DOHH2 (cell line): ENCODE results near the gene CDC26.

Experiments
- H3F3A ChIP-seq: fragments of 200-600 bp; sonication (generic), shearing (Covaris generic); 2 replicates; pipeline ENCODE4 v1.6.0; 2016; ENCODE audit warnings: antibody characterized with exemption, mild to moderate bottlenecking; ENCODE audit not compliant: control insufficient read depth, insufficient read depth
- H3K27ac ChIP-seq: fragments of 200-600 bp; sonication (generic); 2 replicates; pipeline ENCODE4 v1.5.1; 2014; ENCODE audit warnings: low read depth, mild to moderate bottlenecking, low read length, moderate library complexity
- H3K27me3 ChIP-seq: fragments of 200-600 bp; sonication (generic); 2 replicates; pipeline ENCODE4 v1.6.1; 2014; ENCODE audit warnings: mild to moderate bottlenecking, low read length, mixed read lengths; ENCODE audit not compliant: control insufficient read depth
- H3K36me3 ChIP-seq: fragments of 200-600 bp; sonication (generic); 2 replicates; pipeline ENCODE4 v1.6.1; 2014; ENCODE audit warnings: mild to moderate bottlenecking, low read length, moderate library complexity, mixed read lengths; ENCODE audit not compliant: control insufficient read depth
- H3K4me1 ChIP-seq: fragments of 200-600 bp; sonication (generic); 2 replicates; pipeline ENCODE4 v1.6.1; 2014; ENCODE audit warnings: mild to moderate bottlenecking, low read length, mixed read lengths; ENCODE audit not compliant: control insufficient read depth
- H3K4me2 ChIP-seq: fragments of 200-600 bp; sonication (generic); 2 replicates; pipeline ENCODE4 v1.6.0; 2014; ENCODE audit warnings: mild to moderate bottlenecking, low read length, moderate library complexity
- H3K4me3 ChIP-seq: fragments of 200-600 bp; sonication (generic); 2 replicates; pipeline ENCODE4 v1.5.1; 2014; ENCODE audit warnings: mild to moderate bottlenecking, low read length, mixed read lengths
- H3K79me2 ChIP-seq: fragments of 200-600 bp; sonication (generic); 2 replicates; pipeline ENCODE4 v1.6.1; 2014; ENCODE audit warnings: mild to moderate bottlenecking, low read length, mixed read lengths; ENCODE audit not compliant: control insufficient read depth
- H3K9me2 ChIP-seq: fragments of 200-600 bp; sonication (generic); replicated peaks from 2 replicates; pipeline ENCODE4 v1.6.1; 2014; ENCODE audit warnings: mild to moderate bottlenecking, low read length, mixed read lengths; ENCODE audit not compliant: control insufficient read depth
- H3K9me3 ChIP-seq: fragments of 200-600 bp; sonication (generic); 2 replicates; pipeline ENCODE4 v1.6.1; 2014; ENCODE audit warnings: antibody characterized with exemption, low read length, mixed read lengths; ENCODE audit not compliant: control insufficient read depth, insufficient read depth
- H4K20me1 ChIP-seq: fragments of 200-600 bp; sonication (generic); 2 replicates; pipeline ENCODE4 v1.6.0; 2014; ENCODE audit warnings: low read depth, mild to moderate bottlenecking, antibody characterized with exemption, low read length, moderate library complexity; ENCODE audit not compliant: control insufficient read depth, insufficient read depth
- EZH2phosphoT487 ChIP-seq: fragments of 200-600 bp; sonication (generic); IDR thresholded peaks from 2 replicates; pipeline ENCODE4 v1.6.1; 2017; ENCODE audit warnings: borderline replicate concordance, mild to moderate bottlenecking, antibody characterized with exemption, low read length, moderate library complexity, mixed read lengths
- TF ChIP-seq, protein P1 (sequence below): fragments of 200-600 bp; sonication (generic); IDR thresholded peaks from one replicate; pipeline ENCODE4 v1.5.1; 2014; ENCODE audit warnings: antibody characterized with exemption, mild to moderate bottlenecking, low read depth, low read length; ENCODE audit not compliant: poor library complexity, severe bottlenecking

The CDC26 gene

GRCh38 chr9:113245894-113246293, 29.5 kb downstream of the CDC26 start:
- Histone ChIP-seq H3K4me1 (peaks cover 59% of the 10 kb centered on the region), H3K9me2 (no peaks in the 10 kb centered on the region), H3K79me2 (peaks cover 45% of the 10 kb centered on the region), H3K27ac (0 out of 2 replicates have a peak overlapping the region, but pooled peaks have one; percentile 3), H3K27me3 (no peaks in the 10 kb centered on the region), H4K20me1 (no peaks in the 10 kb centered on the region), H3K4me3 (peak overlapping the region; percentile 28), H3F3A (0 out of 2 replicates have a peak, but pooled peaks cover 3% of the 10 kb centered on the region), H3K4me2 (peak overlapping the region; percentile 42), H3K36me3 (no peaks in the 10 kb centered on the region), H3K9me3 (no peaks in the 10 kb centered on the region)
- TF ChIP-seq, protein P1, sequence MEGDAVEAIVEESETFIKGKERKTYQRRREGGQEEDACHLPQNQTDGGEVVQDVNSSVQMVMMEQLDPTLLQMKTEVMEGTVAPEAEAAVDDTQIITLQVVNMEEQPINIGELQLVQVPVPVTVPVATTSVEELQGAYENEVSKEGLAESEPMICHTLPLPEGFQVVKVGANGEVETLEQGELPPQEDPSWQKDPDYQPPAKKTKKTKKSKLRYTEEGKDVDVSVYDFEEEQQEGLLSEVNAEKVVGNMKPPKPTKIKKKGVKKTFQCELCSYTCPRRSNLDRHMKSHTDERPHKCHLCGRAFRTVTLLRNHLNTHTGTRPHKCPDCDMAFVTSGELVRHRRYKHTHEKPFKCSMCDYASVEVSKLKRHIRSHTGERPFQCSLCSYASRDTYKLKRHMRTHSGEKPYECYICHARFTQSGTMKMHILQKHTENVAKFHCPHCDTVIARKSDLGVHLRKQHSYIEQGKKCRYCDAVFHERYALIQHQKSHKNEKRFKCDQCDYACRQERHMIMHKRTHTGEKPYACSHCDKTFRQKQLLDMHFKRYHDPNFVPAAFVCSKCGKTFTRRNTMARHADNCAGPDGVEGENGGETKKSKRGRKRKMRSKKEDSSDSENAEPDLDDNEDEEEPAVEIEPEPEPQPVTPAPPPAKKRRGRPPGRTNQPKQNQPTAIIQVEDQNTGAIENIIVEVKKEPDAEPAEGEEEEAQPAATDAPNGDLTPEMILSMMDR: no peak
- no peak for TF ChIP-seq EZH2phosphoT487

- Histone ChIP-seq H3K79me2 (peaks cover 49% of the 10 kb centered on the region), H3K4me3 (no peak overlapping the region), H3K36me3 (no peaks in the 10 kb centered on the region), H3K9me2 (no peaks in the 10 kb centered on the region), H3K27ac (no peak overlapping the region), H3K4me2 (no peak overlapping the region), H4K20me1 (no peaks in the 10 kb centered on the region), H3F3A (0 out of 2 replicates have a peak, but pooled peaks cover 3% of the 10 kb centered on the region), H3K27me3 (no peaks in the 10 kb centered on the region), H3K4me1 (peaks cover 59% of the 10 kb centered on the region), H3K9me3 (no peaks in the 10 kb centered on the region)
- no peak for TF ChIP-seq EZH2phosphoT487
- TF ChIP-seq, protein P1: no peak
Observed at GRCh38 chr9:113244556-113244955, 30.8 kb downstream of the CDC26 start.

DNA sequence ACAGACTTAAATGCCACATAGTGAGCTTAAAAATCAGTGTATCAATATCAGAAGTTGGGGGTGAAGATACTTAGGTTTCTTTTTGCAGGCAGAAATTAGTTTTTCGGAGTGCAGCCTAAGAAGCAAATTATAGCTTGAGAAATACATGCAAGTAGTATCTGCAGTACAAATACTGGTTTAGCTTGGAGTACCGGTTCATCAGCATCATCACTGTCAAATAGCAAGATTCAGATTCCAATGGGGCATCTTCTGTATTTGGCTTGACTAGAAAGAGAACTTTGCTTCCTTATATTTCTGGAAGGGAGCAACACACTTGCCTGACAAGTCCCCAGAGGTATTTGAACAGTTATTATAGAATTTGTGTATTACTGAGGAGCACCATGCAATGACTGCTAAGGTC, 34.2 kb downstream of the CDC26 start:
- Histone ChIP-seq H3K36me3 (no peaks in the 10 kb centered on the region), H3K4me2 (no peak overlapping the region), H3K79me2 (peaks cover 56% of the 10 kb centered on the region), H3K27ac (no peak overlapping the region), H3K27me3 (no peaks in the 10 kb centered on the region), H3K9me2 (no peaks in the 10 kb centered on the region), H3K9me3 (no peaks in the 10 kb centered on the region), H4K20me1 (no peaks in the 10 kb centered on the region), H3K4me3 (no peak overlapping the region), H3K4me1 (peaks cover 56% of the 10 kb centered on the region), H3F3A (0 out of 2 replicates have a peak, but pooled peaks cover 3% of the 10 kb centered on the region)
- no peak for TF ChIP-seq EZH2phosphoT487
- TF ChIP-seq, protein P1: no peak
